GM23338 (cell line): ENCODE results near the gene N4BP2. TPM values are rescaled to one million over a fixed set of nuclear protein-coding genes. Genes with fewer than 3 reads are reported as not detected.

Experiments
- ATAC-seq: fragments of 200-7000 bp; cut with Tn5 transposase; 3 replicates; pipeline ENCODE4 v1.9.1; 2020
- DNase-seq: peaks from one replicate; pipeline ENCODE4 v3.0.0-alpha.2; 2015; ENCODE audit warnings: low spot score
- H2AFZ ChIP-seq: fragments of 200-600 bp; sonication (generic); 2 replicates; pipeline ENCODE4 v1.8.0; 2016; ENCODE audit warnings: antibody characterized with exemption, mild to moderate bottlenecking, moderate library complexity
- H3F3A ChIP-seq: fragments of 200-600 bp; sonication (generic); replicated peaks from 2 replicates; pipeline ENCODE4 v1.8.0; 2017; ENCODE audit warnings: antibody characterized with exemption, mixed run types, low read depth
- H3K27ac ChIP-seq: fragments of 200-600 bp; sonication (generic); 2 replicates; pipeline ENCODE4 v1.6.1; 2016; ENCODE audit warnings: low read depth
- H3K27me3 ChIP-seq: fragments of 200-600 bp; sonication (generic); 2 replicates; pipeline ENCODE4 v1.8.0; 2016; ENCODE audit warnings: mild to moderate bottlenecking, mixed run types, moderate library complexity; ENCODE audit not compliant: insufficient read depth
- H3K36me3 ChIP-seq: fragments of 200-600 bp; sonication (generic); 2 replicates; pipeline ENCODE4 v1.8.0; 2016; ENCODE audit warnings: mild to moderate bottlenecking; ENCODE audit not compliant: insufficient read depth
- H3K4me1 ChIP-seq: fragments of 200-600 bp; sonication (generic); 2 replicates; pipeline ENCODE4 v1.8.0; 2016; ENCODE audit warnings: mild to moderate bottlenecking, moderate library complexity; ENCODE audit not compliant: insufficient read depth
- H3K4me2 ChIP-seq: fragments of 200-600 bp; sonication (generic); 2 replicates; pipeline ENCODE4 v1.7.1; 2017; ENCODE audit warnings: mixed run types
- H3K4me3 ChIP-seq: fragments of 200-600 bp; sonication (generic); 2 replicates; pipeline ENCODE4 v1.6.1; 2016; ENCODE audit warnings: mixed run types
- H3K79me2 ChIP-seq: fragments of 200-600 bp; sonication (generic); replicated peaks from 2 replicates; pipeline ENCODE4 v1.8.0; 2017; ENCODE audit warnings: mild to moderate bottlenecking; ENCODE audit not compliant: insufficient read depth
- H3K9me2 ChIP-seq: fragments of 200-600 bp; sonication (generic); 2 replicates; pipeline ENCODE4 v1.8.0; 2017; ENCODE audit not compliant: insufficient read depth
- H4K20me1 ChIP-seq: fragments of 200-600 bp; sonication (generic); replicated peaks from 2 replicates; pipeline ENCODE4 v1.8.0; 2017; ENCODE audit warnings: mild to moderate bottlenecking; ENCODE audit not compliant: insufficient read depth
- H3K27ac Mint-ChIP-seq: 2 replicates; pipeline ENCODE4 v1.8.0; 2020; ENCODE audit warnings: inconsistent platforms, mild to moderate bottlenecking, moderate library complexity, mixed read lengths
- H3K27me3 Mint-ChIP-seq: 3 replicates; pipeline ENCODE4 v1.8.0; 2022; ENCODE audit warnings: low read depth, mild to moderate bottlenecking, moderate library complexity, mixed read lengths, inconsistent platforms; ENCODE audit not compliant: insufficient read depth, poor library complexity
- H3K36me3 Mint-ChIP-seq: 3 replicates; pipeline ENCODE4 v1.8.0; 2021; ENCODE audit warnings: low read depth, mild to moderate bottlenecking, inconsistent platforms, moderate library complexity, mixed read lengths
- H3K4me1 Mint-ChIP-seq: 3 replicates; pipeline ENCODE4 v1.8.0; 2020; ENCODE audit warnings: mild to moderate bottlenecking, inconsistent platforms, mixed read lengths
- H3K4me3 Mint-ChIP-seq: 3 replicates; pipeline ENCODE4 v1.8.0; 2021; ENCODE audit warnings: moderate library complexity, mild to moderate bottlenecking, inconsistent platforms, mixed read lengths
- H3K9me3 Mint-ChIP-seq: 3 replicates; pipeline ENCODE4 v1.8.0; 2020; ENCODE audit warnings: moderate library complexity, mild to moderate bottlenecking, inconsistent platforms, mixed read lengths
- CREB1 ChIP-seq: fragments of 250-450 bp; sonication (Bioruptor Pico); IDR thresholded peaks from 2 replicates; pipeline ENCODE4 v1.5.0; 2020; ENCODE audit warnings: low read depth, mild to moderate bottlenecking, moderate library complexity
- CTCF ChIP-seq, 2 experiments: fragments of 200-600 bp in 1 of 2; sonication (generic) in 1 of 2; conservative IDR thresholded peaks; 2 replicates each; pipeline versions ENCODE4 v1.5.1 to v1.6.1; 2016 to 2017; ENCODE audit warnings: antibody characterized with exemption in 2 of 2, low read depth in 2 of 2, mild to moderate bottlenecking in 2 of 2, moderate library complexity in 1 of 2
- EZH2 ChIP-seq: fragments of 200-600 bp; sonication (generic); IDR thresholded peaks from one replicate; pipeline ENCODE4 v1.8.0; 2017; ENCODE audit warnings: antibody characterized with exemption, mild to moderate bottlenecking, low read depth; ENCODE audit not compliant: unreplicated experiment
- NANOG ChIP-seq: IDR thresholded peaks from 2 replicates; pipeline ENCODE4 v1.6.1; 2016; ENCODE audit warnings: antibody characterized with exemption, borderline replicate concordance
- REST ChIP-seq: IDR thresholded peaks from one replicate; pipeline ENCODE4 v1.6.1; 2018; ENCODE audit warnings: antibody characterized with exemption; ENCODE audit not compliant: unreplicated experiment
- polyA plus RNA-seq: library from polyadenylated mRNA; unstranded; fragments of >200 nt; fragmentation: Nextera tagmentation; extraction: Ambion mirVana; gene quantifications from 2 replicates; pipeline ENCODE4 v1.2.1, GENCODE V29; 2016
- total RNA-seq: library from RNA; depleted of rRNA; stranded (reverse); fragments of >200 nt; shearing (Covaris generic); gene quantifications from 2 replicates; pipeline ENCODE4 v1.2.3, GENCODE V29; 2014

The N4BP2 gene
- total and polyA plus RNA-seq, 2 experiments from 2014 or later, result 25.6 to 46.3 TPM

GRCh38 chr4:40193578-40193977 is 136.9 kb downstream of the N4BP2 start (continued):
- TF ChIP-seq REST, result no peak
- TF ChIP-seq NANOG, result no peak
- no peak for TF ChIP-seq CTCF (conservative IDR thresholded peaks at IDR 0.05; ENCODE audit: low read depth in 2 of 2)
- no peak for TF ChIP-seq CREB1 (CRISPR knock-in tag)

GRCh38 chr4:40194602-40195161 is 138.0 kb downstream of the N4BP2 start:
- H3K27me3 ChIP-seq, result no peaks in the 10 kb centered on the region
- peaks cover 82% of the 10 kb centered on the region for H3K4me1 Mint-ChIP-seq
- H3K27me3 Mint-ChIP-seq, result peaks cover 1% of the 10 kb centered on the region
- no peaks in the 10 kb centered on the region for H3K36me3 Mint-ChIP-seq
- no peak for DNase-seq
- H3K4me2 ChIP-seq, result no peak overlapping the region
- H2AFZ ChIP-seq, result no peak overlapping the region
- H3K27ac ChIP-seq, result no peak overlapping the region
- no peak for TF ChIP-seq EZH2
- TF ChIP-seq CTCF (conservative IDR thresholded peaks at IDR 0.05; ENCODE audit: low read depth in 2 of 2), result no peak
- no peaks in the 10 kb centered on the region for H4K20me1 ChIP-seq
- H3K4me1 ChIP-seq, result peaks cover 66% of the 10 kb centered on the region
- H3K9me3 Mint-ChIP-seq, result no peaks in the 10 kb centered on the region
- no peak overlapping the region for H3K4me3 Mint-ChIP-seq
- H3F3A ChIP-seq, result no peaks in the 10 kb centered on the region
- no peaks in the 10 kb centered on the region for H3K36me3 ChIP-seq
- no peak for ATAC-seq
- H3K9me2 ChIP-seq, result no peaks in the 10 kb centered on the region
- H3K27ac Mint-ChIP-seq, result no peak overlapping the region
- no peak overlapping the region for H3K4me3 ChIP-seq
- no peaks in the 10 kb centered on the region for H3K79me2 ChIP-seq
